HEK293 (cell line): ENCODE data around the gene OR2A5.

ENCODE experiments used
- CTCF ChIA-PET: fragments of 350-600 bp; formaldehyde crosslinking; extraction: SDS; loops from one replicate; lab custom pipeline; 2021; ENCODE audit warnings: antibody characterized with exemption; lab: Yijun Ruan, JAX
- POLR2A ChIA-PET: fragments of 300-600 bp; formaldehyde crosslinking; extraction: SDS; loops from one replicate; lab custom pipeline; 2020; ENCODE audit warnings: antibody characterized with exemption, inconsistent platforms; lab: Yijun Ruan, JAX
- H3K27ac ChIP-seq: fragments of 200-500 bp; sonication (Bioruptor generic); 2 replicates; pipeline ENCODE4 v1.5.1; 2014; ENCODE audit warnings: low read depth, low read length, control low read depth, inconsistent platforms; ENCODE audit errors: extremely low read depth
- H3K36me3 ChIP-seq, 2 experiments: fragments of 200-500 bp in 1 of 2; sonication (Bioruptor generic) in 1 of 2; 1 replicate in 1 of 2; 2 replicates in 1 of 2; pipeline ENCODE4 v1.5.1; 2014 to 2017; ENCODE audit warnings: inconsistent platforms in 2 of 2, low read length in 2 of 2; ENCODE audit not compliant: control insufficient read depth in 2 of 2, insufficient read depth in 1 of 2
- H3K4me1 ChIP-seq: fragments of 200-500 bp; sonication (Bioruptor generic); 2 replicates; pipeline ENCODE4 v1.5.1; 2014; ENCODE audit warnings: mild to moderate bottlenecking, low read length, inconsistent platforms; ENCODE audit not compliant: control insufficient read depth, insufficient read depth
- H3K4me3 ChIP-seq: 2 replicates; pipeline ENCODE4 v1.5.1; 2011; ENCODE audit warnings: low read depth, mild to moderate bottlenecking, control low read depth, low read length, moderate library complexity
- H3K9me3 ChIP-seq: fragments of 200-500 bp; sonication (Bioruptor generic); 2 replicates; pipeline ENCODE4 v1.5.1; 2014; ENCODE audit warnings: low read depth, low read length, inconsistent platforms; ENCODE audit not compliant: control insufficient read depth, insufficient read depth
- SCRT2 ChIP-seq: fragments of 450-650 bp; formaldehyde crosslinking; IDR thresholded peaks from 2 replicates; pipeline ENCODE4 v1.5.1; 2016; ENCODE audit warnings: missing biosample characterization, missing genetic modification characterization
- TCF7L2 ChIP-seq: IDR thresholded peaks from 2 replicates; pipeline ENCODE4 v1.6.1; 2011; ENCODE audit warnings: low read depth, mild to moderate bottlenecking, inconsistent platforms, low read length, moderate library complexity, borderline replicate concordance
- WT1 ChIP-seq: fragments of 450-650 bp; formaldehyde crosslinking; IDR thresholded peaks from 2 replicates; pipeline ENCODE4 v1.5.1; 2016; ENCODE audit warnings: missing biosample characterization, missing genetic modification characterization
- ZFP41 ChIP-seq: fragments of 450-650 bp; formaldehyde crosslinking; IDR thresholded peaks from 2 replicates; pipeline ENCODE4 v1.5.1; 2016; ENCODE audit warnings: missing biosample characterization, missing genetic modification characterization, borderline replicate concordance
- ZNF133 ChIP-seq: fragments of 450-650 bp; formaldehyde crosslinking; IDR thresholded peaks from 2 replicates; pipeline ENCODE4 v1.5.1; 2016; ENCODE audit warnings: missing biosample characterization, missing genetic modification characterization
- ZNF157 ChIP-seq: fragments of 450-650 bp; formaldehyde crosslinking; IDR thresholded peaks from 2 replicates; pipeline ENCODE4 v1.5.1; 2016; ENCODE audit warnings: missing biosample characterization, missing genetic modification characterization
- ZNF521 ChIP-seq: fragments of 450-650 bp; formaldehyde crosslinking; IDR thresholded peaks from 2 replicates; pipeline ENCODE4 v1.5.1; 2017; ENCODE audit warnings: missing biosample characterization, mild to moderate bottlenecking, missing genetic modification characterization
- ZNF654 ChIP-seq: fragments of 450-650 bp; formaldehyde crosslinking; IDR thresholded peaks from 2 replicates; pipeline ENCODE4 v1.5.1; 2016; ENCODE audit warnings: low read depth, missing biosample characterization, missing genetic modification characterization
- ZNF658 ChIP-seq: fragments of 450-650 bp; formaldehyde crosslinking; IDR thresholded peaks from 2 replicates; pipeline ENCODE4; 2016; ENCODE audit warnings: missing biosample characterization, missing genetic modification characterization
- ZNF701 ChIP-seq: fragments of 450-650 bp; formaldehyde crosslinking; IDR thresholded peaks from 2 replicates; pipeline ENCODE4 v1.5.1; 2016; ENCODE audit warnings: missing biosample characterization, missing genetic modification characterization
- ZNF837 ChIP-seq: fragments of 450-650 bp; formaldehyde crosslinking; IDR thresholded peaks from 2 replicates; pipeline ENCODE4 v1.5.1; 2016; ENCODE audit warnings: missing biosample characterization, missing genetic modification characterization
- ZNF843 ChIP-seq: fragments of 450-650 bp; formaldehyde crosslinking; IDR thresholded peaks from 2 replicates; pipeline ENCODE4 v1.5.1; 2016; ENCODE audit warnings: missing biosample characterization, missing genetic modification characterization
- TF ChIP-seq, protein P1 (sequence below): fragments of 450-650 bp; formaldehyde crosslinking; IDR thresholded peaks from 2 replicates; pipeline ENCODE4 v1.5.1; 2016; ENCODE audit warnings: missing biosample characterization, missing genetic modification characterization
- TF ChIP-seq, protein P2 (sequence below): fragments of 450-650 bp; formaldehyde crosslinking; IDR thresholded peaks from 2 replicates; pipeline ENCODE4 v1.5.1; 2017; ENCODE audit warnings: missing biosample characterization, missing genetic modification characterization
- TF ChIP-seq, protein P3 (sequence below): fragments of 450-650 bp; formaldehyde crosslinking; IDR thresholded peaks from 2 replicates; pipeline ENCODE4 v1.5.1; 2016; ENCODE audit warnings: missing biosample characterization, missing genetic modification characterization
- TF ChIP-seq, protein P4 (sequence below): fragments of 450-650 bp; formaldehyde crosslinking; IDR thresholded peaks from 2 replicates; pipeline ENCODE4 v1.5.1; 2017; ENCODE audit warnings: missing biosample characterization, missing genetic modification characterization

The OR2A5 gene

DNA sequence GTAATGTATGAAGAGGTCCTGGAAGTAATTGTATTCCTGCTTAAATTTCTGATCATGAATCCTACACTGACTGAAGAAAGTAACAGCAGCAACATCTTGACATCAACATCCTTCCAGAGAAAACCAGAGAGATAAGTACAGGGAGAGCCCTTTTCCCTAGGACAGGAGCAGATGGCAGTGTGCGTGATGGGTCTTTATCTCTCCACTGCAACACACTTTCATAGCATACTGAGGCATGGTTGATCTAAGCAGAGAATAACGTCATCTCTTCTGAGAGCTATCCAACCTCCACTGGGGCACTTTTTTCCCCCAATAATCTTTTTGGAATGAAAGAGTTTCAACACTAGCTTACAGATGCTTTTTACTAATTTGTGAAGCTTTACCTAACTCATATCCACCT lies 21.2 kb downstream of the OR2A5 start (continued):
- TF ChIP-seq SCRT2 (tag by site-specific recombination) (no peak), ZNF658 (no peak), TCF7L2 (no peak), ZNF521 (tag by site-specific recombination) (no peak), ZNF133 (tag by site-specific recombination) (no peak), ZNF157 (tag by site-specific recombination) (no peak), ZNF654 (tag by site-specific recombination) (no peak), ZNF701 (tag by site-specific recombination) (no peak), WT1 (tag by site-specific recombination) (no peak)
- TF ChIP-seq, protein P1, sequence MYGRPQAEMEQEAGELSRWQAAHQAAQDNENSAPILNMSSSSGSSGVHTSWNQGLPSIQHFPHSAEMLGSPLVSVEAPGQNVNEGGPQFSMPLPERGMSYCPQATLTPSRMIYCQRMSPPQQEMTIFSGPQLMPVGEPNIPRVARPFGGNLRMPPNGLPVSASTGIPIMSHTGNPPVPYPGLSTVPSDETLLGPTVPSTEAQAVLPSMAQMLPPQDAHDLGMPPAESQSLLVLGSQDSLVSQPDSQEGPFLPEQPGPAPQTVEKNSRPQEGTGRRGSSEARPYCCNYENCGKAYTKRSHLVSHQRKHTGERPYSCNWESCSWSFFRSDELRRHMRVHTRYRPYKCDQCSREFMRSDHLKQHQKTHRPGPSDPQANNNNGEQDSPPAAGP = no peak

DNA sequence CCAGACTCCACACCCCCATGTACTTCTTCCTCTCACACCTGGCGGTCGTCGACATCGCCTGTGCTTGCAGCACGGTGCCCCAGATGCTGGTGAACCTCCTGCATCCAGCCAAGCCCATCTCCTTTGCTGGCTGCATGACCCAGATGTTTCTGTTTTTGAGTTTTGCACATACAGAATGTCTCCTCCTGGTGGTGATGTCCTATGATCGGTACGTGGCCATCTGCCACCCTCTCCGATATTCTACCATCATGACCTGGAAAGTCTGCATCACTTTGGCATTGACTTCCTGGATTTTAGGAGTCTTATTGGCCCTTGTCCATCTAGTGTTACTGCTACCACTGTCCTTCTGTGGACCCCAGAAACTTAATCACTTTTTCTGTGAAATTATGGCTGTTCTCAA lies 25.6 kb downstream of the OR2A5 start:
- H3K36me3 ChIP-seq = no peaks in the 10 kb centered on the region
- CTCF ChIA-PET = no interaction called here
- no peaks in the 10 kb centered on the region for H3K9me3 ChIP-seq

DNA sequence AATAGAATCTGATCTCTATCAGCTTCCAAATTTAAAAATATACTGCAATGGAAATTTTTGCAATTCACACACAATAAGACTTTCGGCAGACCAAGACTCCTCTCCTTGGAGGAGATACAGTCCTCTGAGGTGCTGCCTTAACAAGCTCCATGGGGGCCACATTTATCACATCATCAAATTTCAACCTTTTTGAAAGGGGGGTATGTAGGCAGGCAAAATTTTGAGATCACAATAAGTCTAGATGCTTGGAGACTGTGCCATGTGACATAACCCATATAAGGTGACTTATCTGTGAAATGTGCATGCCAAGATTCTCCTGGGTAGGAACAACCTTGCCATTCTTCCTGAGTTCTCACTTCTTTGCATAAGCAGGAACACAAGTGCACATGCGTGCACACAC lies 37.2 kb downstream of the OR2A5 start, which contains the start of gene OR2A12:
OR2A12 (plus strand) TSS at position 301 of the 400 bp plus-strand sequence. CDS start 8,830 bp downstream, outside the sequence.
- ChIA-PET CTCF (no interaction called here), POLR2A (no interaction called here)
- TF ChIP-seq ZNF837 (tag by site-specific recombination) = no peak
- TF ChIP-seq, protein P2, sequence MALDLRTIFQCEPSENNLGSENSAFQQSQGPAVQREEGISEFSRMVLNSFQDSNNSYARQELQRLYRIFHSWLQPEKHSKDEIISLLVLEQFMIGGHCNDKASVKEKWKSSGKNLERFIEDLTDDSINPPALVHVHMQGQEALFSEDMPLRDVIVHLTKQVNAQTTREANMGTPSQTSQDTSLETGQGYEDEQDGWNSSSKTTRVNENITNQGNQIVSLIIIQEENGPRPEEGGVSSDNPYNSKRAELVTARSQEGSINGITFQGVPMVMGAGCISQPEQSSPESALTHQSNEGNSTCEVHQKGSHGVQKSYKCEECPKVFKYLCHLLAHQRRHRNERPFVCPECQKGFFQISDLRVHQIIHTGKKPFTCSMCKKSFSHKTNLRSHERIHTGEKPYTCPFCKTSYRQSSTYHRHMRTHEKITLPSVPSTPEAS = peak; percentile 45; the same call in 1 of the 2 replicates
- no peaks in the 10 kb centered on the region for H3K9me3 ChIP-seq
- no peaks in the 10 kb centered on the region for H3K4me1 ChIP-seq
- no peaks in the 10 kb centered on the region for H3K36me3 ChIP-seq
- no peak within 1 kb of the TSS for H3K4me3 ChIP-seq
- H3K27ac ChIP-seq = no peak within 1 kb of the TSS

More for the DNA sequence above, 25.6 kb downstream of the OR2A5 start:
- POLR2A ChIA-PET = no interaction called here
- no peak overlapping the region for H3K27ac ChIP-seq
- H3K4me1 ChIP-seq = no peaks in the 10 kb centered on the region
- H3K4me3 ChIP-seq = no peak overlapping the region
- no peak for TF ChIP-seq ZFP41 (tag by site-specific recombination)
- TF ChIP-seq, protein P3, sequence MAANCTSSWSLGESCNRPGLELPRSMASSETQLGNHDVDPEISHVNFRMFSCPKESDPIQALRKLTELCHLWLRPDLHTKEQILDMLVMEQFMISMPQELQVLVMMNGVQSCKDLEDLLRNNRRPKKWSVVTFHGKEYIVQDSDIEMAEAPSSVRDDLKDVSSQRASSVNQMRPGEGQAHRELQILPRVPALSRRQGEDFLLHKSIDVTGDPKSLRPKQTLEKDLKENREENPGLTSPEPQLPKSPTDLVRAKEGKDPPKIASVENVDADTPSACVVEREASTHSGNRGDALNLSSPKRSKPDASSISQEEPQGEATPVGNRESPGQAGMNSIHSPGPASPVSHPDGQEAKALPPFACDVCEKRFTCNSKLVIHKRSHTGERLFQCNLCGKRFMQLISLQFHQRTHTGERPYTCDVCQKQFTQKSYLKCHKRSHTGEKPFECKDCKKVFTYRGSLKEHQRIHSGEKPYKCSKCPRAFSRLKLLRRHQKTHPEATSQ (tag by site-specific recombination) = no peak
- no peak for TF ChIP-seq ZNF843 (tag by site-specific recombination)
- TF ChIP-seq, protein P4, sequence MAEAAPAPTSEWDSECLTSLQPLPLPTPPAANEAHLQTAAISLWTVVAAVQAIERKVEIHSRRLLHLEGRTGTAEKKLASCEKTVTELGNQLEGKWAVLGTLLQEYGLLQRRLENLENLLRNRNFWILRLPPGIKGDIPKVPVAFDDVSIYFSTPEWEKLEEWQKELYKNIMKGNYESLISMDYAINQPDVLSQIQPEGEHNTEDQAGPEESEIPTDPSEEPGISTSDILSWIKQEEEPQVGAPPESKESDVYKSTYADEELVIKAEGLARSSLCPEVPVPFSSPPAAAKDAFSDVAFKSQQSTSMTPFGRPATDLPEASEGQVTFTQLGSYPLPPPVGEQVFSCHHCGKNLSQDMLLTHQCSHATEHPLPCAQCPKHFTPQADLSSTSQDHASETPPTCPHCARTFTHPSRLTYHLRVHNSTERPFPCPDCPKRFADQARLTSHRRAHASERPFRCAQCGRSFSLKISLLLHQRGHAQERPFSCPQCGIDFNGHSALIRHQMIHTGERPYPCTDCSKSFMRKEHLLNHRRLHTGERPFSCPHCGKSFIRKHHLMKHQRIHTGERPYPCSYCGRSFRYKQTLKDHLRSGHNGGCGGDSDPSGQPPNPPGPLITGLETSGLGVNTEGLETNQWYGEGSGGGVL (tag by site-specific recombination) = no peak
